ENCODE data around the gene TMPRSS3.

DNA sequence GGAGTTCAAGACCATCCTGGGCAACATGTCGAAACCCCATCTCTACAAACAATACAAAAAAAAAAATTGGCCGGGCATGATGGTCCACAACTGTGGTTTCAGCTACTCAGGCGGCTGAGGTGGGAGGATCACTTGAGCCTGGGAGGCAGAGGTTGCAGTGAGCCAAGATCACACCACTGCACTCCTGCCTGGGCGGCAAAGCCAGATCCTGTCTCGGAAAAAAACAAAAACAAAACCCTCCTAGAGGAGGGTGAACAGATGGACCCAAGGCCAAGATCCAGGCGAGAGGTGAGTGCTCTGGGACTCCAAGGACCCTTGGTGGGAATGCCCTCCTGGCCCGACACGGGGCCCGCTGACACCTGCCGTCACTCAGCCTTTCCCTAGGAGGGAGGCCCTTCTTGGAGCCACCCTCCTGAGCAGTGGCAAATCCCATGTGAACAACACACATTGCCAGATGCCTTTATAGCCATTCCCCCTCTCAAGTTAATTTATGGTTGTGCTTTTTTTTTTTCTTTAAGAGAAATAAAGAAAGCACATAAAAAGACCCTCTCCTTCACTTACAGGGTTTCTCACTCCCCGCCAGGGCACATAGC is 45.4 kb downstream of the TMPRSS3 start:
- TF ChIP-seq, protein P1, sequence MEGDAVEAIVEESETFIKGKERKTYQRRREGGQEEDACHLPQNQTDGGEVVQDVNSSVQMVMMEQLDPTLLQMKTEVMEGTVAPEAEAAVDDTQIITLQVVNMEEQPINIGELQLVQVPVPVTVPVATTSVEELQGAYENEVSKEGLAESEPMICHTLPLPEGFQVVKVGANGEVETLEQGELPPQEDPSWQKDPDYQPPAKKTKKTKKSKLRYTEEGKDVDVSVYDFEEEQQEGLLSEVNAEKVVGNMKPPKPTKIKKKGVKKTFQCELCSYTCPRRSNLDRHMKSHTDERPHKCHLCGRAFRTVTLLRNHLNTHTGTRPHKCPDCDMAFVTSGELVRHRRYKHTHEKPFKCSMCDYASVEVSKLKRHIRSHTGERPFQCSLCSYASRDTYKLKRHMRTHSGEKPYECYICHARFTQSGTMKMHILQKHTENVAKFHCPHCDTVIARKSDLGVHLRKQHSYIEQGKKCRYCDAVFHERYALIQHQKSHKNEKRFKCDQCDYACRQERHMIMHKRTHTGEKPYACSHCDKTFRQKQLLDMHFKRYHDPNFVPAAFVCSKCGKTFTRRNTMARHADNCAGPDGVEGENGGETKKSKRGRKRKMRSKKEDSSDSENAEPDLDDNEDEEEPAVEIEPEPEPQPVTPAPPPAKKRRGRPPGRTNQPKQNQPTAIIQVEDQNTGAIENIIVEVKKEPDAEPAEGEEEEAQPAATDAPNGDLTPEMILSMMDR (conservative IDR thresholded peaks at IDR 0.05; ENCODE audit: low read depth, low read length) = no peak
- no peak for TF ChIP-seq EZH2 (IDR thresholded peaks at IDR 0.05; ENCODE audit: borderline replicate concordance, low read depth, low read length, poor library complexity, severe bottlenecking)
